H1 (cell line): ENCODE results near the gene BLMH. TPM values are rescaled to one million over a fixed set of nuclear protein-coding genes. Genes with fewer than 3 reads are reported as not detected.

Experiments
- CTCF ChIA-PET: fragments of 300-600 bp; sonication (Branson Sonifier 250); formaldehyde crosslinking; loops from one replicate; lab custom pipeline; 2021; ENCODE audit not compliant: partially characterized antibody; lab: Charles Lee
- POLR2A ChIA-PET: fragments of 300-600 bp; sonication (Branson Sonifier 250); formaldehyde crosslinking; loops from one replicate; lab custom pipeline; 2021; ENCODE audit warnings: inconsistent platforms; ENCODE audit not compliant: partially characterized antibody; lab: Charles Lee
- DNase-seq, 2 experiments: peaks; one replicate each; pipeline versions ENCODE4 v3.0.0 to v3.0.0-alpha.2; 2010 to 2022; ENCODE audit warnings: low spot score in 2 of 2, low read depth in 1 of 2, mixed read lengths in 1 of 2
- FAIRE-seq: peaks from 2 replicates; lab custom pipeline; 2011; peaks lifted over from hg19 to GRCh38; lab: Jason Lieb, UNC
- H2AFZ ChIP-seq: 2 replicates; pipeline ENCODE4 v1.8.1; 2012; ENCODE audit warnings: low read length, inconsistent platforms
- H2AK5ac ChIP-seq: 2 replicates; pipeline ENCODE4 v1.6.1; 2013; ENCODE audit warnings: low read depth, low read length
- H2BK120ac ChIP-seq: replicated peaks from 2 replicates; pipeline ENCODE3; 2013; ENCODE audit warnings: low read depth, low read length, inconsistent platforms
- H2BK12ac ChIP-seq: 2 replicates; pipeline ENCODE4 v1.6.1; 2013; ENCODE audit warnings: low read depth, low read length
- H2BK15ac ChIP-seq: 2 replicates; pipeline ENCODE4 v1.6.1; 2013; ENCODE audit warnings: low read length
- H2BK20ac ChIP-seq: 2 replicates; pipeline ENCODE4 v1.6.1; 2013; ENCODE audit warnings: low read length
- H2BK5ac ChIP-seq: 2 replicates; pipeline ENCODE4 v1.6.1; 2013; ENCODE audit warnings: low read depth, low read length
- H3K14ac ChIP-seq: 2 replicates; pipeline ENCODE4 v1.6.1; 2013; ENCODE audit warnings: inconsistent platforms; ENCODE audit not compliant: insufficient read length
- H3K18ac ChIP-seq: 2 replicates; pipeline ENCODE4 v1.6.1; 2013; ENCODE audit warnings: low read length; ENCODE audit errors: extremely low read depth
- H3K23ac ChIP-seq: 2 replicates; pipeline ENCODE4 v1.6.1; 2013; ENCODE audit warnings: inconsistent platforms; ENCODE audit not compliant: insufficient read length
- H3K23me2 ChIP-seq: 2 replicates; pipeline ENCODE4 v1.6.1; 2013; ENCODE audit warnings: low read depth, low read length
- H3K27ac ChIP-seq: 2 replicates; pipeline ENCODE4 v1.6.1; 2011; ENCODE audit warnings: low read depth, low read length, inconsistent platforms
- H3K27me3 ChIP-seq, 4 experiments: replicated peaks in 1 of 4; 1 replicate in 1 of 4; 2 replicates in 3 of 4; pipeline versions ENCODE4 v1.6.1 to v1.8.1; 2011 to 2013; ENCODE audit warnings: low read length in 3 of 4, mild to moderate bottlenecking in 3 of 4, inconsistent platforms in 2 of 4, mixed read lengths in 2 of 4, moderate library complexity in 1 of 4; ENCODE audit not compliant: control insufficient read depth in 3 of 4, insufficient read depth in 3 of 4; ENCODE audit errors: extremely low read depth in 1 of 4
- H3K36me3 ChIP-seq, 4 experiments: 2 replicates each; pipeline versions ENCODE4 v1.6.1 to v1.8.1; 2011 to 2013; ENCODE audit warnings: mild to moderate bottlenecking in 4 of 4, low read length in 3 of 4, moderate library complexity in 2 of 4, control low read depth in 1 of 4, inconsistent platforms in 1 of 4; ENCODE audit not compliant: insufficient read depth in 4 of 4, control insufficient read depth in 2 of 4
- H3K4ac ChIP-seq: replicated peaks from 2 replicates; pipeline ENCODE3; 2013; ENCODE audit warnings: low read length, low read depth, mixed read lengths, inconsistent platforms; ENCODE audit not compliant: insufficient read length
- H3K4me1 ChIP-seq, 4 experiments: replicated peaks in 1 of 4; 1 replicate in 1 of 4; 2 replicates in 3 of 4; pipeline versions ENCODE4 v1.6.1 to v1.8.1; 2011 to 2013; ENCODE audit warnings: low read length in 3 of 4, inconsistent platforms in 2 of 4, mixed read lengths in 1 of 4; ENCODE audit not compliant: insufficient read depth in 4 of 4, control insufficient read depth in 3 of 4
- H3K4me2 ChIP-seq, 2 experiments: 2 replicates each; pipeline versions ENCODE4 v1.6.1 to v1.8.1; 2011 to 2013; ENCODE audit warnings: low read depth in 2 of 2, low read length in 2 of 2, control low read depth in 1 of 2, inconsistent platforms in 1 of 2, mild to moderate bottlenecking in 1 of 2; ENCODE audit not compliant: insufficient read depth in 1 of 2
- H3K4me3 ChIP-seq, 4 experiments: fragments of 200-600, 300-600 bp in 1 of 4; sonication (generic), shearing (Covaris generic), sonication (Bioruptor Twin) in 1 of 4; 2 replicates each; pipeline versions ENCODE4 v1.5.1 to v1.8.1; 2011 to 2016; ENCODE audit warnings: low read length in 4 of 4, low read depth in 3 of 4, control low read depth in 2 of 4, inconsistent platforms in 2 of 4, mild to moderate bottlenecking in 2 of 4, mixed read lengths in 1 of 4, moderate library complexity in 1 of 4; ENCODE audit not compliant: insufficient read depth in 2 of 4; ENCODE audit errors: extremely low read depth in 1 of 4
- H3K56ac ChIP-seq: replicated peaks from 2 replicates; pipeline ENCODE3; 2013; ENCODE audit warnings: low read depth, mild to moderate bottlenecking, mixed read lengths, low read length, inconsistent platforms; ENCODE audit not compliant: insufficient read length
- H3K79me1 ChIP-seq: 2 replicates; pipeline ENCODE4 v1.6.1; 2013; ENCODE audit warnings: low read depth, low read length, control low read depth
- H3K79me2 ChIP-seq, 2 experiments: 2 replicates each; pipeline versions ENCODE4 v1.6.1 to v1.8.1; 2012 to 2013; ENCODE audit warnings: low read length in 2 of 2, mild to moderate bottlenecking in 2 of 2, inconsistent platforms in 1 of 2; ENCODE audit not compliant: insufficient read depth in 2 of 2, control insufficient read depth in 1 of 2
- H3K9ac ChIP-seq, 4 experiments: replicated peaks in 1 of 4; 1 replicate in 1 of 4; 2 replicates in 3 of 4; pipeline versions ENCODE4 v1.6.1 to v1.8.1; 2011 to 2013; ENCODE audit warnings: low read depth in 3 of 4, low read length in 3 of 4, control low read depth in 2 of 4, mild to moderate bottlenecking in 2 of 4, moderate library complexity in 2 of 4, inconsistent platforms in 1 of 4; ENCODE audit errors: extremely low read depth in 1 of 4
- H3K9me3 ChIP-seq, 2 experiments: 2 replicates each; pipeline versions ENCODE4 v1.6.1 to v1.8.1; 2012 to 2013; ENCODE audit warnings: mild to moderate bottlenecking in 2 of 2, moderate library complexity in 2 of 2, control low read depth in 1 of 2, inconsistent platforms in 1 of 2, low read depth in 1 of 2, low read length in 1 of 2, mixed read lengths in 1 of 2; ENCODE audit not compliant: insufficient read depth in 2 of 2
- H4K20me1 ChIP-seq, 2 experiments: replicated peaks in 1 of 2; 2 replicates each; pipeline versions ENCODE3 to v1.8.1; 2011 to 2013; ENCODE audit warnings: inconsistent platforms in 2 of 2, low read length in 2 of 2, mild to moderate bottlenecking in 1 of 2; ENCODE audit not compliant: insufficient read depth in 2 of 2, control insufficient read depth in 1 of 2
- H4K5ac ChIP-seq: 2 replicates; pipeline ENCODE4 v1.6.1; 2013; ENCODE audit warnings: low read length, low read depth, mixed read lengths, inconsistent platforms; ENCODE audit not compliant: insufficient read length
- H4K8ac ChIP-seq: 2 replicates; pipeline ENCODE4 v1.8.0; 2013; ENCODE audit warnings: mild to moderate bottlenecking, moderate library complexity, low read length, inconsistent platforms; ENCODE audit not compliant: insufficient read depth; ENCODE audit errors: extremely low read depth
- H4K91ac ChIP-seq: replicated peaks from 2 replicates; pipeline ENCODE3; 2013; ENCODE audit warnings: low read length, mixed read lengths, inconsistent platforms; ENCODE audit not compliant: insufficient read length
- ASH2L ChIP-seq: fragments of 200-600, 300-600 bp; sonication (generic); IDR thresholded peaks from one replicate; pipeline ENCODE4 v1.7.1; 2017; ENCODE audit warnings: low read length
- CBX5 ChIP-seq: fragments of 300-800, 300-1000 bp; sonication (generic); IDR thresholded peaks from 2 replicates; pipeline ENCODE4 v1.7.1; 2016; ENCODE audit warnings: antibody characterized with exemption, low read length, low read depth
- CBX8 ChIP-seq: fragments of 300-800, 300-1000 bp; sonication (generic); IDR thresholded peaks from 2 replicates; pipeline ENCODE4 v1.7.1; 2016; ENCODE audit warnings: low read depth, low read length, borderline replicate concordance
- CHD1 ChIP-seq: IDR thresholded peaks from 2 replicates; pipeline ENCODE4 v1.6.1; 2012; ENCODE audit warnings: low read depth, low read length, improper control_type of control experiment
- CHD2 ChIP-seq: IDR thresholded peaks from 2 replicates; pipeline ENCODE4 v1.6.1; 2012; ENCODE audit warnings: low read length, improper control_type of control experiment
- HDAC2 ChIP-seq, 2 experiments: fragments of 300-600 bp in 1 of 2; sonication (generic) in 1 of 2; IDR thresholded peaks; 2 replicates each; pipeline ENCODE4 v1.6.1; 2011 to 2012; ENCODE audit warnings: low read depth in 2 of 2, low read length in 2 of 2, mild to moderate bottlenecking in 2 of 2, moderate library complexity in 2 of 2, borderline replicate concordance in 1 of 2, inconsistent platforms in 1 of 2
- PHF8 ChIP-seq: fragments of 200-600 bp; sonication (generic); conservative IDR thresholded peaks from 2 replicates; pipeline ENCODE4 v1.7.1; 2012; ENCODE audit warnings: low read depth, mild to moderate bottlenecking, inconsistent platforms, low read length, moderate library complexity
- RFX5 ChIP-seq: IDR thresholded peaks from 2 replicates; pipeline ENCODE4 v1.6.1; 2011; ENCODE audit warnings: low read depth, low read length, improper control_type of control experiment, borderline replicate concordance
- RXRA ChIP-seq: IDR thresholded peaks from 2 replicates; pipeline ENCODE4 v1.6.1; 2011; ENCODE audit warnings: low read depth, mild to moderate bottlenecking, low read length, moderate library complexity; ENCODE audit not compliant: insufficient read depth
- SIRT6 ChIP-seq: IDR thresholded peaks from one replicate; pipeline ENCODE4 v1.7.1; 2012; ENCODE audit warnings: low read length, inconsistent platforms
- TEAD4 ChIP-seq: IDR thresholded peaks from 2 replicates; pipeline ENCODE4 v1.6.1; 2012; ENCODE audit warnings: low read depth, low read length, inconsistent platforms, mixed read lengths
- WGBS, 2 experiments: shearing (Covaris generic) in 1 of 2; methylation state at CpG; one replicate each; pipeline versions ENCODE4 v1.1.6 to v1.1.7; 2013 to 2015; ENCODE audit warnings: low lambda C conversion rate in 2 of 2, mixed read lengths in 2 of 2, inconsistent platforms in 1 of 2, low coverage in 1 of 2, missing lambda C conversion rate in 1 of 2; ENCODE audit not compliant: insufficient replicate concordance in 2 of 2, insufficient coverage in 1 of 2, insufficient read length in 1 of 2; ENCODE audit errors: extremely low coverage in 1 of 2, missing lambda C conversion rate in 1 of 2; 5-methylcytosine and 5-hydroxymethylcytosine counted together
- polyA plus RNA-seq, 7 experiments: library from polyadenylated mRNA; depleted of rRNA in 3 of 7; stranded (reverse) in 5 of 7; unstranded in 2 of 7; fragments of >200 nt in 5 of 7; fragments of 200-250 nt in 2 of 7; gene quantifications; 1 replicate in 5 of 7; 2 replicates in 1 of 7; 4 replicates in 1 of 7; pipeline versions ENCODE4 v1.2.1 to v1.2.3, GENCODE V29; 2011 to 2013; ENCODE audit warnings: missing spikeins in 2 of 7, mixed read lengths in 2 of 7
- total RNA-seq: library from RNA; stranded (reverse); fragmentation: NEBNext Ultra II Directional; extraction: Animal tissue kit (Norgen Biotek cat#: 25700); gene quantifications from 2 replicates; pipeline ENCODE4 v1.2.1, GENCODE V29; 2021
- TF ChIP-seq, protein P1 (sequence below): IDR thresholded peaks from 2 replicates; pipeline ENCODE4 v1.6.1; 2012; ENCODE audit warnings: inconsistent platforms
- TF ChIP-seq, protein P2 (sequence below): IDR thresholded peaks from 2 replicates; pipeline ENCODE4 v1.6.1; 2011; ENCODE audit warnings: low read depth, mild to moderate bottlenecking, low read length; ENCODE audit not compliant: insufficient read depth

The BLMH gene
- total and polyA plus RNA-seq, 2 of the 8 experiments (the other 6 are each of a cell fraction or from before 2014, with no cell fraction given) = 18.2 to 74.3 TPM

DNA sequence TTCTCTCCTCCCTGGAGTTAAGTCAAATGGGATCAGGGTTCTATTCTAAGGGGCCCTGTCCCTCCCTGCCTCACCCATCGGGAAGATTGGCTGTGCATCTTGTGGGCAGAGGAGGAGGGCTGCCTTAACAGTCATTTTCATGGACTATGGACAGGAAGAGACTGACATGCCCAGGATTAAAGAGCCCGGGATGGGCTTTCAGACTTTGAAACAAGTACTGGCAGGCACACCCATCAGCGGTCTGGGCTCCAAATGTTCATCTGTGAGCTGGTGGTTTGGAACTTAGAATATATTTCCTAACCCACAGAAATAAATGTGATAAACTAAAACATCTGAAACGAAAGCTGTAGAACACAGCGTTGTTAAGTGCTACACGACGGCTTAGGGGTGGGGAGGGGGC, 62.7 kb downstream of the BLMH start:
- Histone ChIP-seq H4K91ac (no peak overlapping the region), H4K8ac (no peak overlapping the region), H2BK120ac (no peak overlapping the region), H3K56ac (no peak overlapping the region), H2AK5ac (no peak overlapping the region), H3K4me2 (no peak overlapping the region), H3K4me1 (0 out of 7 replicates have a peak, but pooled peaks cover 0 to 2% (median 0%) of the 10 kb centered on the region in 4 experiments), H3K9ac (no peak overlapping the region), H3K9me3 (no peaks in the 10 kb centered on the region), H4K5ac (no peak overlapping the region), H3K23me2 (no peaks in the 10 kb centered on the region), H3K4ac (no peak overlapping the region), H3K27me3 (peaks cover 0 to 16% (median 8%) of the 10 kb centered on the region in 4 experiments; a peak in 6 of 7 replicates), H3K79me1 (no peaks in the 10 kb centered on the region), H3K36me3 (no peaks in the 10 kb centered on the region), H3K18ac (no peak overlapping the region), H2BK15ac (no peak overlapping the region), H2BK12ac (no peak overlapping the region), H3K23ac (no peak overlapping the region), H2BK5ac (no peak overlapping the region), H3K4me3 (no peak overlapping the region), H2BK20ac (no peak overlapping the region), H3K14ac (no peak overlapping the region), H2AFZ (no peak overlapping the region), H4K20me1 (no peaks in the 10 kb centered on the region), H3K27ac (no peak overlapping the region), H3K79me2 (no peaks in the 10 kb centered on the region)
- FAIRE-seq (no peak), DNase-seq (no peak)
- ChIA-PET POLR2A (no interaction called here), CTCF (interaction anchor here (1.6 kb wide), 1 partner anchor 16 kb away, joined by 3 read pairs; no protein-coding TSS in a partner anchor)
- 83% methylated on average over 7 of the region's 7 CpGs; no CpG with 5 or more reads in 1 of the 2 experiments for WGBS, 2 experiments
- no peak for TF ChIP-seq SIRT6
- no peak for TF ChIP-seq RXRA
- TF ChIP-seq TEAD4 = no peak
- TF ChIP-seq, protein P1, sequence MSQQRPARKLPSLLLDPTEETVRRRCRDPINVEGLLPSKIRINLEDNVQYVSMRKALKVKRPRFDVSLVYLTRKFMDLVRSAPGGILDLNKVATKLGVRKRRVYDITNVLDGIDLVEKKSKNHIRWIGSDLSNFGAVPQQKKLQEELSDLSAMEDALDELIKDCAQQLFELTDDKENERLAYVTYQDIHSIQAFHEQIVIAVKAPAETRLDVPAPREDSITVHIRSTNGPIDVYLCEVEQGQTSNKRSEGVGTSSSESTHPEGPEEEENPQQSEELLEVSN = no peak
- TF ChIP-seq CHD2 = no peak
- no peak for TF ChIP-seq RFX5
- no peak for TF ChIP-seq ASH2L
- TF ChIP-seq PHF8 = no peak
- no peak for TF ChIP-seq HDAC2 (IDR thresholded peaks at IDR 0.05; ENCODE audit: borderline replicate concordance in 1 of 2, low read depth in 2 of 2, low read length in 2 of 2)
- TF ChIP-seq CBX5 = no peak
- TF ChIP-seq, protein P2, sequence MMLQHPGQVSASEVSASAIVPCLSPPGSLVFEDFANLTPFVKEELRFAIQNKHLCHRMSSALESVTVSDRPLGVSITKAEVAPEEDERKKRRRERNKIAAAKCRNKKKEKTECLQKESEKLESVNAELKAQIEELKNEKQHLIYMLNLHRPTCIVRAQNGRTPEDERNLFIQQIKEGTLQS = no peak
- no peak for TF ChIP-seq CBX8
- no peak for TF ChIP-seq CHD1
